ENCODE measurements around the gene ANKRD33B. TPM values are rescaled to one million over a fixed set of nuclear protein-coding genes. Genes with fewer than 3 reads are reported as not detected.

The ANKRD33B gene
- total and polyA plus RNA-seq, 2 of the 13 experiments (the other 11 are each of a cell fraction or from before 2014, with no cell fraction given) = 0.02 TPM; not detected in 1

DNA sequence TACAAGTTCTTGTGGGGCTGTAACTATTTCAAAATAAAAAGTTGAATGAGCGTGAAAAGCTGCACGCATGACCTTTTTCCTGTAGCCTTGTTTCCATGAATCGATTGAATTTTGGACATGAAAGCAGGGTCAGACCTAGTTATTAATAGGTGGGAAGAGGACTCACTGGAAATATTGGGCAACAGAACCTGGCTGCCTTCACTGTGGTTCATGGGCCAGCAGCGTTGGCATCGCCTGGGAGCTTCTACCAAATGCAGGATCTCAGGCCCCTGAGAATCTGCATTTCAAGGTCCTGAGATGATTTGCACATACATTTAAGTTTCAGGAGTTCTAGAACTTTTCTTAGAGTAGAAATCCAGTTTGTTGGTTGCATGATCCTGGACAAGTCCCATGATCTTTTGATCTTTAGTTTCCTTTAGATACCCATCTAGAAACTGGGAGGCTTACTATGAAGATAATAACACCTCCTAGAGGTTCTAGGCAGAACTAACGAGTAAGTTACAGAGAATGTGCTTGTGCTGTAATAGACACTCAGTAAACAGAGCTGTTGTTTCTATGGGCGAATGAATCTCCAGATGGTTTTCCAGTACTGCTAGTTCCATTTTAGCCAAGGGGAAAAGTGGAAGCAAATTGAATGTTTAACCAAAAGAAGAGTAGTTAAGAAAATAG lies 12.4 kb downstream of the ANKRD33B start:
- H4K20me1 ChIP-seq (ENCODE audit: insufficient read depth, low read length) = no peaks in the 10 kb centered on the region
- H3K4me1 ChIP-seq (ENCODE audit: insufficient read depth, low read length) = no peaks in the 10 kb centered on the region
- no peaks in the 10 kb centered on the region for H3K36me3 ChIP-seq (replicated peaks in 1 of 2; ENCODE audit: control insufficient read depth in 1 of 2, insufficient read depth in 2 of 2, low read length in 2 of 2)
- H3K27me3 ChIP-seq (ENCODE audit: control insufficient read depth in 1 of 2, insufficient read depth in 2 of 2, low read length in 2 of 2) = peaks cover 0 to 3% of the 10 kb centered on the region in 2 experiments; a peak in 1 of 5 replicates
- intact Hi-C loops (cut with micrococcal nuclease; ENCODE audit: unreplicated experiment) = no loop called here
- ChIA-PET CTCF (ENCODE audit: low intra/inter-chr PET ratio, low total read pairs) (no interaction called here), POLR2A (no interaction called here)
- no peak overlapping the region for H3K27ac ChIP-seq (ENCODE audit: extremely low read length, insufficient read depth, low read length)
- no TSS peak for BruUV-seq (replicated peaks)
- TF ChIP-seq ZNF775 (CRISPR knock-in tag; IDR thresholded peaks at IDR 0.05; ENCODE audit: borderline replicate concordance) (no peak), ZFAT (CRISPR knock-in tag; conservative IDR thresholded peaks at IDR 0.05) (no peak), FOSL1 (CRISPR knock-in tag; IDR thresholded peaks at IDR 0.05; ENCODE audit: borderline replicate concordance) (no peak), ZNF205 (CRISPR knock-in tag; IDR thresholded peaks at IDR 0.05) (0 out of 2 replicates have a peak, but pooled peaks have one; percentile 35), ZNF878 (CRISPR knock-in tag; IDR thresholded peaks at IDR 0.05) (no peak)
- TF ChIP-seq, protein P1, sequence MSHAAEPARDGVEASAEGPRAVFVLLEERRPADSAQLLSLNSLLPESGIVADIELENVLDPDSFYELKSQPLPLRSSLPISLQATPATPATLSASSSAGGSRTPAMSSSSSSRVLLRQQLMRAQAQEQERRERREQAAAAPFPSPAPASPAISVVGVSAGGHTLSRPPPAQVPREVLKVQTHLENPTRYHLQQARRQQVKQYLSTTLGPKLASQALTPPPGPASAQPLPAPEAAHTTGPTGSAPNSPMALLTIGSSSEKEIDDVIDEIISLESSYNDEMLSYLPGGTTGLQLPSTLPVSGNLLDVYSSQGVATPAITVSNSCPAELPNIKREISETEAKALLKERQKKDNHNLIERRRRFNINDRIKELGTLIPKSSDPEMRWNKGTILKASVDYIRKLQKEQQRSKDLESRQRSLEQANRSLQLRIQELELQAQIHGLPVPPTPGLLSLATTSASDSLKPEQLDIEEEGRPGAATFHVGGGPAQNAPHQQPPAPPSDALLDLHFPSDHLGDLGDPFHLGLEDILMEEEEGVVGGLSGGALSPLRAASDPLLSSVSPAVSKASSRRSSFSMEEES (CRISPR knock-in tag; IDR thresholded peaks at IDR 0.05) = no peak
- TF ChIP-seq, protein P2, sequence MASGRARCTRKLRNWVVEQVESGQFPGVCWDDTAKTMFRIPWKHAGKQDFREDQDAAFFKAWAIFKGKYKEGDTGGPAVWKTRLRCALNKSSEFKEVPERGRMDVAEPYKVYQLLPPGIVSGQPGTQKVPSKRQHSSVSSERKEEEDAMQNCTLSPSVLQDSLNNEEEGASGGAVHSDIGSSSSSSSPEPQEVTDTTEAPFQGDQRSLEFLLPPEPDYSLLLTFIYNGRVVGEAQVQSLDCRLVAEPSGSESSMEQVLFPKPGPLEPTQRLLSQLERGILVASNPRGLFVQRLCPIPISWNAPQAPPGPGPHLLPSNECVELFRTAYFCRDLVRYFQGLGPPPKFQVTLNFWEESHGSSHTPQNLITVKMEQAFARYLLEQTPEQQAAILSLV (CRISPR knock-in tag; IDR thresholded peaks at IDR 0.05; ENCODE audit: borderline replicate concordance) = no peak
- no peaks in the 10 kb centered on the region for H3K9me3 ChIP-seq (ENCODE audit: low read length)
- no peak overlapping the region for H2AFZ ChIP-seq (ENCODE audit: low read length)
- H3K9ac ChIP-seq (ENCODE audit: insufficient read depth, low read depth, low read length) = no peak overlapping the region
- ATAC-seq (no peak), FAIRE-seq (no peak), DNase-seq (ENCODE audit: low spot score) (no peak)
- WGBS (ENCODE audit: low lambda C conversion rate) = 69% methylated on average over 5 of the region's 7 CpGs
- in situ Hi-C loops (cut with HindIII; ENCODE audit: extremely low pct_ligation_motif_present, low pct_unique_long_range_greater_than_20kb) = no loop called here
- no peaks in the 10 kb centered on the region for H3K79me2 ChIP-seq (ENCODE audit: insufficient read depth, low read length)
- no peak overlapping the region for H3K4me2 ChIP-seq (ENCODE audit: low read depth, low read length)
- H3K4me3 ChIP-seq (replicated peaks in 1 of 3; ENCODE audit: insufficient read depth in 1 of 3, low read depth in 2 of 3, low read length in 3 of 3) = no peak overlapping the region
